GM18907 (cell line): ENCODE results near the gene NTRK3.
"Not testable (repeated sequence)": the region's sequence is repeated elsewhere in the genome, so short reads cannot be mapped to it uniquely, and the experiment has no call there.

ENCODE experiments used
- ATAC-seq: cut with Tn5 transposase; IDR thresholded peaks from one replicate; pipeline ENCODE4 v1.9.1; 2021; ENCODE audit warnings: mild to moderate bottlenecking, moderate library complexity; ENCODE audit not compliant: unreplicated experiment

The NTRK3 gene

DNA sequence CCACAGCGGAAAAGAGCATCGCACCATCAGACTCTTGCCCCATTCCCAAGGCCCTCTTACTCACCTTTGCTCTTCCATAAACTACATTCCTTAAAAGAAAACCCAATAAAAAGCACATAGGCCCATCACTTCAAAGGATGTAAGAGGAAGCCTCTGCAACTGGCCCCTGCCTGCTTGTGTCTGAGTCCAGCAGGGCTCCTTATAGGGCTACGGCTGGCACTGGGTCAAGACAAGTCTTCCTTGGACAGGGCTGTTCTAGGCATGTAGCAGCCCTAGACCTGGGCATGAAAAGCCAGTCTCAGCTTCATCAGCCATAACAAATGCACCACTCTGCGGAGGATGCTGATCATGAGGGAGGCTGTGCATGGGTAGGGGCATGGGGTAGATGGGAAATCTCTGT, 218.3 kb downstream of the NTRK3 start:
- no peak for ATAC-seq

GRCh38 chr15:88036154-88036839, 220.2 kb downstream of the NTRK3 start:
- no peak for ATAC-seq

DNA sequence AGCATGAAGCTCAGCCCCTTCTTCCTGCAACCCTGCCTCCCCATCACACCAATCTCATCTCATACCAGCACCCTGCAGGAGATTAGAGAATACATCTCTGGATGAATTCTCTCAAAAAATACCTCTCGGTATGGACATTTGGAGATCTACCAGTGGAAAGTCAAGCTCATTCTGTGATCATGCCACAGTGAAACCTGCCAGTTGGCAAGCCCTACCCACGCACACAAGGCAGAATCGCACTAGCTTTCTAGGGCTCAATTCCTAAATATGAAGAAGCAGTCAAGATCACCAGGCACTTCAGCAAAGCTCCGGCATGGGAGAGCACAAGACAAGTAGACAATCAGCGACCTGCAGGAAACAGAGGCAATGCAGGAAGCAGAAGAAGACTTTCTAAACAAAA, 221.2 kb downstream of the NTRK3 start:
- ATAC-seq, result no peak

DNA sequence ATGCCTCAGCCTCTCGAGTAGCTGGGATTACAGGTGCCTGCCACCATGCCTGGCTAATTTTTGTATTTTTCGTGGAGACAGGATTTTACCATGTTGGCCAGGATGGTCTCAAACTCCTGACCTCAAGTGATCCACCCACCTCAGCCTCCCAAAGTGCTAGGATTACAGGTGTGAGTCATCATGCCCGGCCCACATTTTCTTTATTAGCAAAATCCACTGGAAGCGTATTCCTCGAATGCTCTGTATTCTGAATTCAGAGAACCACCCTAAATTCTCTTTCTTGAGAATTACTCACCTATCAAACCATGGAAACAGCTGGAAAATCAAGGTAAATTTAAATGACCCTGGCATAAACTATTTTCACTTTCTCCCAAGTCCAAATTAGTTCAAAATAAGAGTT, 223.1 kb downstream of the NTRK3 start:
- ATAC-seq, result not testable (repeated sequence)

- no peak for ATAC-seq
Measured at GRCh38 chr15:88032787-88033186, 223.8 kb downstream of the NTRK3 start.

GRCh38 chr15:88031461-88031860, 225.1 kb downstream of the NTRK3 start:
- no peak for ATAC-seq

DNA sequence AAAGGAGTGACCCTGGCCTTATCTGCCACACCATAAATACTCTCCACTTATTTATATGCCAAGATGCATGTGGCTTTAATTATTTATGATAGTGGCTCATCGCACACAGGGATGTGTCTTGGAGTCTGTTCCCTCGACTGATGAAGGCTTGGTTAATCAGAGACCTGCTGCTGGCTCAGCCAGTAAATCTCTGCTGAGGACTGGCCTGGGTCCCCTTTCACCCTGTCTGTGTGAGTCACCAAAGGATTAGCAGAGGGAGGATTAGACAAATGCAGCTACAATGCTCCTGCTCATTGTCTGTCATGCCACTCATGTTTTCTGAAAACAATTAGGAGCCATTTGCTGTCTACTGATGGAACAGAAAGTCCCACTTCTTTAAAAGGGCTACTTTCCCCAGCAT, 226.8 kb downstream of the NTRK3 start:
- no peak for ATAC-seq

DNA sequence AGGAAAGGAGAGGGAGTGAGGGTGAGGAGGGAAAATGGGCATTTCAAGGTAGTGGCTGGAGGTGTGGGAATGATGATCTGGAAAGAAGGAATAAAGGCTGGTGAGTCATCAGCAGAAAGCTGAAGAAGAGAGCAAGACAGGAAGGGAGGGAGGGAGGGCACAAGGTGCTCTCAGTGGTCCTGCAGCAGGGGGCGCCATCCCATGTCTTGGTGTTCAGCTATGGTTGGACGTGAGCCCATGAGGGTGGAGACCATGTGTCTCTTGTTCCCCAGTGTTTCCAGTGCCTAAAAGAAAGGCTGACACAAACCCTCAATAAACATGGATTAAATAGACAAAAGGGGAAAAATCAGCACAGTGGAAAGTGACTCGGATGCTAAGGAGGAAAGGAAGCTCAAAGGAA, 228.5 kb downstream of the NTRK3 start:
- ATAC-seq, result no peak

DNA sequence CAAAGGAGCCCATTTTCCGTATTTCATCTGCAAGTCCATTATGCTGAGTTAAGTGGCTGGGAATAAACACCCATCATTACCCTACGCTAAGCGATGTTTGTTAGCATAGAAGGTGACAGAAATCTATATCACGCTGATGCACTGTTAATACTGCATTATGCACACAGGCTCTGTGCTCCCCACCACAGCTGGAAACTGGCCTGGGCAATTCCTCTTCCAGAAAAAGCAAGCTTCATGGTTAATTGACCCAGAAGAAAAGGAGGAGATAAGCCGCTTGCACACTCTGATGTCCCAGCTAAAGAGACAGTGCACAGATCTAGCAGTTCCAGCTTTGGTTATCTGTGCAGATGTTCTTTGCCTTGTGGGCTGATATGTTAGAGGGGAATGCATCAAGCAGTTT, 232.6 kb downstream of the NTRK3 start:
- ATAC-seq, result no peak

DNA sequence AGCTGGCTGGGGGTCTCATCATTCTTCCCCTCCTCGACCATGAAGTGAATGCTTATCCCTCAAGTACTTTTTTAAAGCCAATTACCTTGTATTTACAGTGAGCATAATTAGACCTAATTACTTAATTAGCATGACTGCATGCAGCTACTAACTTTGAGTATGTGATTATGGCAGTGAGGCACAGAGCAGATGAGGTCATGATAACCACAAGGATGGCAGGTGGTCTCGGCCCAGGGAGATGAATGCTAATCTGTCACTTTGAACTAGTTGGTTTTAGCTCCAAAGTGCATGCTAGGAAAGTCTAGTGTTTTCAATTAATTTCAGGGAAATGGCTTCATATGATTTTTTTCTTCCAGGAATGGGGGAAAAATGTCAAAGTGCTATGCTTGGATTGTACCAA, 233.8 kb downstream of the NTRK3 start:
- no peak for ATAC-seq

GRCh38 chr15:88021601-88022000, 234.9 kb downstream of the NTRK3 start:
- ATAC-seq, result no peak

DNA sequence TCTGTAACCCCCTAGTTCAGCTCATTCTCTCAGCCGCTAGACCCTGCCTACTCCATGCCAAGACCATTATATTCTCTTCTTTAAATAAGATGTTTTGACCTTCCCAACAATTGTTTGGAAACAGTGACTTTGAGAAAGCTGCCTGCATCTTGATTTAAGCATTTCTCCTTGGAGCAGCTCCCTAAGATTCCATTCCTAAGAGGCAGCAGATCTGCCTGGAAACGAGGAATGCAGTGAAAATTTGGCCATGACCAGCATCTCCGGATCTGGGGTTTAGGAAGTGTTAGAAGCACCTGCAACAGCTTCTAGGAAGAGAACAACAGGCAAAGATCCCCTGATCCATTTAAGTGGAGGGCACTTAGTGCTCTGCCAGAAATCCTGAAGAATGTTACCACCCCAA, 235.7 kb downstream of the NTRK3 start:
- ATAC-seq, result no peak

- ATAC-seq, result no peak
Measured at GRCh38 chr15:88019656-88020055, 236.9 kb downstream of the NTRK3 start.

DNA sequence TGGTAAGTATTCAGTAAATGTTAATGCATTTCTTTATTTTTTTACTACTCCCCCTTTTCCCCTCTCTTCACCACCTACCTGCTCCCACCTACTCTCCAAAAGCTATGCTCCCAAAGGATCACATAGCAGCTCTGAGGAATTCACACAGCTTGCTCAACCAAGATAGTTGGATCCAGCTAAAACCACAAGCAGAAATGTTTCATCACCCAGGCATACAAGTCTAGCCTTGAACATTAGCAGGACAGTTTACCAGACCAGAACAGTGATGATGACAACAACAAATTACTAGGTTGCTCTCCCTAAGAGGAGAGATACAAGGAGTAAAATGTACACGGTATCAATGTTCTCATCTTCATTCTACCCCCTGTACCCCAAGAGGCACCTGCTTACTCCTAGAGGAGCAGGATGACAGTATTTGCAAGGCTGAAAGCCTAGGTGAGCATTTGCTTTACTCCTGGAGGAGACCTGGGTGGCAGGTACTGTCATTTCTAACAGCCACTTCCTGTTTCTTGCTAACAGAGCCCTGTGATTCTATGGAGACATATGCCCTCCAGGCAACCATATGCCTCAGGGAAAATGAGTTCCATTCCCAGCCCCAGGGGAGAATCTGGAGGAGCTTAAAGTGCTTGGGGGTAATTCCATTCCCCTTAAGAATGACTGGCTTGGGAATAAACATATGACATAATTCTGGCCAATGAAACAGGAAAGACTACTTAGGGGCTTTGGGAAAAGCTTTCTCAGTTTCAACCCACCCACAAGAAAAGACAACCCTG, 237.5 kb downstream of the NTRK3 start:
- ATAC-seq, result no peak

GRCh38 chr15:88017753-88018152, 238.8 kb downstream of the NTRK3 start:
- ATAC-seq, result no peak

DNA sequence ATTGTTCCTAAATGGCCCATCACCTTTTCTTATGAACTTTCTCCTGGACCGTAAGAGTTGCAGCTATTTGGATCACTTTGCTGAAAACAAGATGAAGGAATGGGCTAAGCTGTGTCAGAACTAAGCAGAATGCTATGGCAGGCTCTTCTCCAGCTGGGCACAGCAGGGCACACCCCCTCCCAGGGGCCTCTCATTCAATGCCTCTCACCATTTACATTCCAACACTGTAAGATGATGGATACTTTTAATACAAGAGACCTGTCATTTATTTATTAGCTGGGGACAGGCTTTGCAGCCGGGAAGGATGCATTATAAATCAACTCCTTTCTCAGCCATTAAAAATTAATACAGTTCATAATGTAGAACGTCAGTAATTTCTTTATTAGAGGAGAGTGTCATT, 240.1 kb downstream of the NTRK3 start:
- no peak for ATAC-seq

- no peak for ATAC-seq
Measured at GRCh38 chr15:88015228-88015860, 241.2 kb downstream of the NTRK3 start.

DNA sequence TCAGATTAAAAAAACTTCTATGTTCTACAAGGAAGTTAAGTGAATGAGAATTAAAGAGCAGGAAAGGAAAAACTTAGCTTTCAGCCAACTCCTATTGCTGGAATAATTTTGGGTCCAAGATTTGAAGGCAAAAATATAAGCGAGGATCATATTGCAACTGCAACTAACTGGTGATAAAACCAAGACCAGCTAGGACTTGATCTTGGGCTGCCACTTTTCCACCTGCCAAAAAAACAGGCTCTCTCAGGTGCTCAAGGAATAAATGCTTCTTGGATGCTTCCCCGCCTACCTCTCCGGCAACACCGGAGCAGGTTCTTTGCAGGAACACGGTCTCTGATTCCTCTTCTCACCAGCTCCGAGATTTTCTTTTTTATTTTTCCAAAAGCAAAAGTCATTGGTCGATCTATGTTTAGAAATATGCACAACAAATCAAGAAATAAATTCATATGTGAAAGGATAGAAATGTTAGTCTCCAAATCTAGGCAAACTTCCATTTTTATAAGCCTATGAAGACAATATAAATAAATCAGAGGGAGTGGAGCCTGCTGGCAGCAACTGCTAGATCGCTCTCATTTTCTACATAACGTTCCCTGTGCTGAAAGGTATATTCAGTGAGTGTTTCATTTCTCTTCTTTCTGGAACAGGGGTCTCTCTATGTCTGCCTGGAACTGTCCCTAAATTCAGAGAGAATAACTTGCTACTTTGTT, 241.9 kb downstream of the NTRK3 start:
- no peak for ATAC-seq

DNA sequence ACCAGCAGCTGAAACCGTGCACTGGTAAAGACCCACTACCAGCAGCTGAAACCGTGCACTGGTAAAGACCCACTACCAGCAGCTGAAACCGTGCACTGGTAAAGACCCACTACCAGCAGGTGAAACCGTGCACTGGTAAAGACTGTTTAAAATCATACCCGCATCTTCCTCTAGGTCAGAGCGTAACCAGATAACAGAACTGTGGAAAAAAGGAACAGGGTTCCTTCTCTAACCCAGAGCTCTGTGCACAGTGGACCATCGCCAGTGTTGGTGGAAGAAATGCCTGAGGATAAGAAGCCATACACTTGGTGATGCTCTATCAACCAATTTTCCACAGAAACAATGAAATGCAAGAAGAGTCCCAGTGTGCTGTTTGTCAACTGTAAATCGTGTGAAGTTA, 243.4 kb downstream of the NTRK3 start:
- no peak for ATAC-seq

DNA sequence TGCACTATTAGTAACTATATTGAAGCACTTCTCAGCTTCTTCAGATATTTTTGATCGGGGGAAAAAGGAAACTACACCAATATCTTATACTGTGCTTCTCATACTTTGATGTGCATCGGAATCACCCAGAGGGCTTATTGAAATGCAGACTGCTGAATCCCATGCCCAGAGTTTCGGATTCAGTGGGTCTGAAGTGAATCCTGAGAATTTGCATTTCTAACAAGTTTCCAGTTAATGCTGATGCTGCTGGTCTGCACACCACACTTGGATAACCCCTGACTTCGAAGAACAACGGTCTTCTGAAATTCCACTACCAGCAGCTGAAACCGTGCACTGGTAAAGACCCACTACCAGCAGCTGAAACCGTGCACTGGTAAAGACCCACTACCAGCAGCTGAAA, 243.9 kb downstream of the NTRK3 start:
- ATAC-seq, result no peak

- no peak for ATAC-seq
Measured at GRCh38 chr15:88012233-88012632, 244.3 kb downstream of the NTRK3 start.

GRCh38 chr15:88011533-88011932, 245.0 kb downstream of the NTRK3 start:
- ATAC-seq, result no peak
